Subcutaneous abdominal adipose tissue (tissue), 5 donors: ENCODE data around the gene RAVER2.
"Not testable (repeated sequence)": the region's sequence is repeated elsewhere in the genome, so short reads cannot be mapped to it uniquely, and the experiment has no call there.

Source experiments
- H3K27ac ChIP-seq: one replicate; pipeline ENCODE4 v1.7.0; 2013; ENCODE audit warnings: low read depth, mild to moderate bottlenecking, inconsistent platforms, low read length, moderate library complexity
- H3K27me3 ChIP-seq, 5 donors: one replicate each; pipeline ENCODE4 v1.7.0; 2013; ENCODE audit warnings: low read length in 5 of 5, inconsistent platforms in 1 of 5; ENCODE audit not compliant: control insufficient read depth in 5 of 5, insufficient read depth in 4 of 5
- H3K36me3 ChIP-seq, 5 donors: one replicate each; pipeline ENCODE4 v1.7.0; 2013; ENCODE audit warnings: low read length in 5 of 5; ENCODE audit not compliant: control insufficient read depth in 5 of 5, insufficient read depth in 5 of 5
- H3K4me1 ChIP-seq, 5 donors: one replicate each; pipeline ENCODE4 v1.7.0; 2013; ENCODE audit warnings: low read length in 5 of 5, mild to moderate bottlenecking in 3 of 5, moderate library complexity in 1 of 5; ENCODE audit not compliant: control insufficient read depth in 5 of 5, insufficient read depth in 5 of 5
- H3K4me3 ChIP-seq, 5 donors: one replicate each; pipeline ENCODE4 v1.7.0; 2013; ENCODE audit warnings: low read length in 5 of 5, low read depth in 1 of 5
- H3K9ac ChIP-seq, 5 donors: one replicate each; pipeline ENCODE4 v1.7.0; 2013; ENCODE audit warnings: low read length in 5 of 5, mild to moderate bottlenecking in 4 of 5, moderate library complexity in 3 of 5
- H3K9me3 ChIP-seq, 5 donors: one replicate each; pipeline ENCODE4 v1.7.0; 2013; ENCODE audit warnings: low read length in 5 of 5; ENCODE audit not compliant: control insufficient read depth in 5 of 5
- donor health status: healthy.
- donor health status: healthy.
- donor health status: healthy.
- donor health status: healthy.
- donor health status: healthy.

The RAVER2 gene

DNA sequence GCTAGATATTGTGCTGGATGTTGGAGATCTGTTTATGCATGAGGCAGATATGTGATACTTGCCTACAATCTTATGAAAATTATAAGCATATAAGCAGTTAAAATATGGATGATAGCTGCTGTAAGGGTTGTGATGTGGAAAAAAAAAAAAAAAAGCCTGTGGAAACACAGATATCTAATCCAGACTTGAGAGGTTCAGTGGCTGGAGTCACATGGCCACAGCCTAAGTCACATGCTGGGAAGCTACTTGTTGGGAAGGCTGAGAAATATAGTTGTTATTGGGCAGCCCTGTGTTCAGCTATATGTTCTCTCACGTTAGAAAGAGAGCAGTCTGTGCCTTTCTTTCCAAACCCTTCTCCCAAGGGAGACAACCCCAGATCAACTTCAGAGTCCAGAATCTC, 15.1 kb downstream of the RAVER2 start:
- H3K9me3 ChIP-seq: peaks cover 0 to 4% (median 0%) of the 10 kb centered on the region in 5 donors
- H3K4me1 ChIP-seq: no peaks in the 10 kb centered on the region
- H3K36me3 ChIP-seq: no peaks in the 10 kb centered on the region
- H3K27me3 ChIP-seq: no peaks in the 10 kb centered on the region
- no peak overlapping the region for H3K27ac ChIP-seq
- no peak overlapping the region for H3K4me3 ChIP-seq
- H3K9ac ChIP-seq: no peak overlapping the region

DNA sequence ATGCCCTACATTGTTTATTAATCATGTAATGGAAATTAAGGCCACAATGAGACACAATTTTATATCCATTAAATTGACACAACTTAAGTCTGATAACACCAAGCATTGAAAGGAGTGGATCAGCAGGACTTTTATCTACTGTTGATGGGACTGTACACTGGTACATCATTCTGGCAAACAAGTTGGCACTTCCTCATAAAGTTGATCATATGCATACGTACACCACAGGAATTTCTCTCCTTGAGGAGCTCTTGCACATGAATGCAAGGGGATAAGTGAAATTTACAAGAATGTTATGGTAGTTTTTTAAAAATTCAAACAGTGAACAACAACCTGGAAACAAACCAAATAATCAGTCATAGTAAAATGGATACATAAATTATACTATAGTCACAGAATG, 20.1 kb downstream of the RAVER2 start:
- Histone ChIP-seq H3K27me3 (no peaks in the 10 kb centered on the region), H3K9ac (no peak overlapping the region), H3K4me1 (no peaks in the 10 kb centered on the region), H3K4me3 (no peak overlapping the region), H3K36me3 (peaks cover 0 to 6% (median 0%) of the 10 kb centered on the region in 5 donors), H3K9me3 (no peaks in the 10 kb centered on the region), H3K27ac (no peak overlapping the region)

DNA sequence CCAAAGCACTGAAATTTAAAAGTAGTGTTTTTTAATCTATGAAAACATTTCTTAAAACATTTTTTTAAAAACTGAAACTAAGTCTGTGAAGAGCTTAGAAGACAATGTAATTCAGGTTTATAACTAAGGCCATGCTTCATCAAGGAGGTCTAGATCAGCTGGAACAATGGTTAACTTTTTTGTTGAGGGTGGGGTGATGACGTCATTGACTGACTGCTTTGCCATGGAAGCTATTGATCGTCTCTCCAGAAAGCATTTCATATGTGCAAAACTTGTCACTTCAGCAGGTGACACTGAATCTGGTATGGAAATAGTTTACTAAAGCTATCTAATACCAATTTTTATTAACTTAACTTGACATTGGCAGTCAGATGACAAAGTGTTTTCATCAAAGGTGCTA, 21.0 kb downstream of the RAVER2 start:
- Histone ChIP-seq H3K9ac (no peak overlapping the region), H3K27ac (no peak overlapping the region), H3K27me3 (no peaks in the 10 kb centered on the region), H3K4me3 (no peak overlapping the region), H3K4me1 (no peaks in the 10 kb centered on the region), H3K9me3 (peaks cover 0 to 2% (median 0%) of the 10 kb centered on the region in 5 donors), H3K36me3 (peaks cover 0 to 12% (median 0%) of the 10 kb centered on the region in 5 donors)

DNA sequence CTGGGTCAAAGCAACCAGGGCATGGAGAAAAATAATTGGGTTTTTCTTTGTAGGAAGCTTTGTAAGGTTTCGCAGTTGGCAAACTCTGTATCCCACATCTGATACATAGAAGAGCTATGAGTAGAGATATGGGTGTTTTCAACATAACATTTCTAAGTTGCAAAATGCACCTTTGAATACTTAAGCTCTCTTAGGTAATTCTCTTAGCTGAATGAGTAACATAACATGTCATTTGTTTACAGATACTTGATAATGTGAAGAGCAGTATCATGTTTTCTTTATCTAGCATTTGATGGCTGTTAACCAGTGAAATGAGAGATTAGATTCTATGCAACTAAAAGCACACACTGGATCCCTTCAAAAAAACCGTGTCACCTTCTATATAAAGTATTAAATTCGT, 21.6 kb downstream of the RAVER2 start:
- H3K27me3 ChIP-seq: no peaks in the 10 kb centered on the region
- H3K4me3 ChIP-seq: no peak overlapping the region
- peaks cover 0 to 2% (median 0%) of the 10 kb centered on the region in 5 donors for H3K9me3 ChIP-seq
- no peak overlapping the region for H3K9ac ChIP-seq
- H3K36me3 ChIP-seq: peaks cover 0 to 15% (median 0%) of the 10 kb centered on the region in 5 donors
- H3K27ac ChIP-seq: no peak overlapping the region
- no peaks in the 10 kb centered on the region for H3K4me1 ChIP-seq

DNA sequence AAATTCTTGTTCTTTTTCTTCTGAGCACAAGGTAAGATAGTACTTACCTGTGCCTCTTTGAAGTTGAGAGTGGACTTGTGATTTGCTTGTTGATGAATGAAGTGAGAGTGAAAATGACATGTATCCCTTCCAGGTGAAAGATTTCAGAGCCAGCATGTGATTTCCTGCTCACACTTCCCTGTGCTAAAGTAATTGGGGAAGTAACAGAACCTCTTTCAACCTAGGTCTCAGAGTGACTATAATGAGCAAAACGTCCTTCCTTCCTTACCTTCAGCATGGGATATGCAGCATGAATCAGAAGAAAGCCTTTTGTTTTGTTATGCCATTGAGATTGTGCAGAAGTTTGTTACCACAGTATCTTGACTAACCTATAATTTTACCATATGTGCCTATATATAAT, 24.6 kb downstream of the RAVER2 start:
- Histone ChIP-seq H3K4me1 (no peaks in the 10 kb centered on the region), H3K9ac (no peak overlapping the region), H3K27ac (no peak overlapping the region), H3K36me3 (peaks cover 0 to 15% (median 0%) of the 10 kb centered on the region in 5 donors), H3K9me3 (peaks cover 0 to 2% (median 0%) of the 10 kb centered on the region in 5 donors), H3K27me3 (no peaks in the 10 kb centered on the region), H3K4me3 (no peak overlapping the region)

DNA sequence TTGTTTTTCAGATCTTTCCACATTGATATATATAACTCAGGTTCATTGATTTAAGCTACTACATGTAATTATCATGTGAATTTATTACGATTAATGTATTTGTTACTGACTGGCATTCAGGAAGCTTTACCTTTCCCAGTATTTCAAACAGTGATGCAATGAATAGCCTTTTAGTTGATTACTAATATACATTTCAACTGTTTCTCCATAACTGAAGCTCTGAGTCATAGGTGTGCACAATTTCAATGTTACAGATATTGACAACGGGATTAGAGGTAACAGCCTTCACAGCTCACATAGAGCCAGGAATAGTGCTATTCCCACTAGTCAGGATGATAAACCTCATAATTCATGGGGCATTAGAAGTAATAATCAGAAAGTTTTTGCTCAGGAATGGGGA, 25.1 kb downstream of the RAVER2 start:
- Histone ChIP-seq H3K4me3 (no peak overlapping the region), H3K9me3 (peaks cover 0 to 2% (median 0%) of the 10 kb centered on the region in 5 donors), H3K4me1 (no peaks in the 10 kb centered on the region), H3K27me3 (no peaks in the 10 kb centered on the region), H3K27ac (no peak overlapping the region), H3K9ac (no peak overlapping the region), H3K36me3 (peaks cover 0 to 15% (median 0%) of the 10 kb centered on the region in 5 donors)

DNA sequence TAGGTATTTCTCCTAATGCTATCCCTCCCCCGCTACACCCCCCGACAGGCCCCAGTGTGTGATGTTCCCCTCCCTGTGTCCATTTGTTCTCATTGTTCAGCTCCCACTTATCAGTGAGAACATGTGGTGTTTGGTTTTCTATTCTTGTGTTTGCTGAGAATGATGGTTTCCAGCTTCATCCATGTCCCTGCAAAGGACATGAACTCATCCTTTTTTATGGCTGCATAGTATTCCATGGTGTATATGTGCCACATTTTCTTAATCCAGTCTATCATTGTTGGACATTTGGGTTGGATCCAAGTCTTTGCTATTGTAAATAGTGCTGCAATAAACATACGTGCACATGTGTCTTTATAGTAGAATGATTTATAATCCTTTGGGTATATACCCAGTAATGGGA, 28.4 kb downstream of the RAVER2 start:
- H3K9me3 ChIP-seq, H3K27me3 ChIP-seq, H3K9ac ChIP-seq, H3K27ac ChIP-seq, H3K4me1 ChIP-seq, H3K4me3 ChIP-seq: not testable (repeated sequence)
- peaks cover 0 to 15% (median 0%) of the 10 kb centered on the region in 5 donors for H3K36me3 ChIP-seq

DNA sequence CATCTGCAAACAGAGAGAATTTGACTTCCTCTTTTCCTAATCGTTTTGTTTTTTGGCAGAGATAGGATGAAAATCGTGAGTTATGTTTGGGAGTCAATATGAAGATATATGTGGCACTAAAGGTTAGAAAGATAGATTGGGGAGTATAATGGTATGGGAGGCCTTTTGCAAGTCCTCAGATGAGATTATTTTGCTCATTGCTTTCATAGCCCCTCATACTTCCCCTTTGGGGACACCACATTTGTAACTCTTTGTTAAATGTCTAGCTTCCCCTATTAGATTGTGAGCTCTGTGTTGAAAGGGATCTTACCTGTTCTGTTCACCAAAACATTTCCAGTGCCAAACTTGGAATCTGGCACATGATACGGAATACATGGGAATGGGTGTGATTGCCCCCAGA, 30.2 kb downstream of the RAVER2 start:
- Histone ChIP-seq H3K9me3 (peaks cover 0 to 2% (median 0%) of the 10 kb centered on the region in 5 donors), H3K36me3 (peaks cover 0 to 7% (median 0%) of the 10 kb centered on the region in 5 donors), H3K9ac (no peak overlapping the region), H3K4me1 (no peaks in the 10 kb centered on the region), H3K4me3 (no peak overlapping the region), H3K27ac (no peak overlapping the region), H3K27me3 (no peaks in the 10 kb centered on the region)

DNA sequence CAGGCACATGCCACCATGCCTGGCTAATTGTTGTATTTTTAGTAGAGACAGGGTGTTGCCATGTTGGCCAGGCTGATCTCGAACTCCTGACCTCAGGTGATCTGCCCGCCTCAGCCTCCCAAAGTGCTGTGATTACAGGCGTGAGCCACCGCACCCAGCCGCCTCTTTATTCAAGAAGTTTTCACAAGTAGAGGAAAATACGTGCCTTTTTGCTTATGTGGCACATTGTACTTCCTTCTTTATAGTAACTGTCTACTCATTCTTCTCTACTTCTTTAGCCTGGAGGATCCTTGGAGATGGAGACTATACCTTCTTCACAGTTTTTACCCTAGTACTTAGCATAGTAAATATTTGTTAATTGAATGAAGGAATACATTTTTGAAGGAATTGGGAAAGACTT, 37.2 kb downstream of the RAVER2 start:
- not testable (repeated sequence) for H3K36me3 ChIP-seq, H3K27me3 ChIP-seq, H3K4me1 ChIP-seq, H3K27ac ChIP-seq, H3K9ac ChIP-seq, H3K9me3 ChIP-seq, H3K4me3 ChIP-seq

DNA sequence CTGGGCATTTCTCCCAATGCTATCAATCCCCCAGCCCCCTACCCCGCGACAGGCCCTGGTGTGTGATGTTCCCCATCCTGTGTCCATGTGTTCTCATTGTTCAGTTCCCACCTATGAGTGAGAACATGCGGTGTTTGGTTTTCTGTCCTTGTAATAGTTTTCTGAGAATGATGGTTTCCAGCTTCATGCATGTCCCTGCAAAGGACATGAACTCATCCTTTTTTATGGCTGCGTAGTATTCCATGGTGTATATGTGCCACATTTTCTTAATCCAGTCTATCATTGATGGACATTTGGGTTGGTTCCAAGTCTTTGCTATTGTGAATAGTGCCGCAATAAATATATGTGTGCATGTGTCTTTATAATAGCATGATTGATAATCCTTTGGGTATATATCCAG, 38.0 kb downstream of the RAVER2 start:
- H3K4me3 ChIP-seq, H3K4me1 ChIP-seq: not testable (repeated sequence)

More for the DNA sequence above, 38.0 kb downstream of the RAVER2 start:
- H3K9me3 ChIP-seq, H3K36me3 ChIP-seq, H3K27ac ChIP-seq, H3K9ac ChIP-seq, H3K27me3 ChIP-seq: not testable (repeated sequence)
